HepG2 (cell line): ENCODE results near the gene APOC3. TPM values are rescaled to one million over a fixed set of nuclear protein-coding genes. Genes with fewer than 3 reads are reported as not detected.
A peak's percentile ranks its signal among the peaks of the same experiment; 100 is the strongest.

Experiments used
- BATF2 ChIP-seq: sonication (generic); formaldehyde crosslinking; IDR thresholded peaks from 2 replicates; pipeline ENCODE4 v1.8.0; 2022; ENCODE audit warnings: mild to moderate bottlenecking, missing genetic modification reagents, moderate library complexity
- HNF4G ChIP-seq, 2 experiments: sonication (generic) in 1 of 2; formaldehyde crosslinking in 1 of 2; IDR thresholded peaks; 2 replicates each; pipeline versions ENCODE4 v1.4.0 to v1.6.1; 2011 to 2020; ENCODE audit warnings: borderline replicate concordance in 2 of 2, low read depth in 2 of 2, mild to moderate bottlenecking in 2 of 2, low read length in 1 of 2, missing genetic modification reagents in 1 of 2, moderate library complexity in 1 of 2
- MED1 ChIP-seq: sonication (generic); formaldehyde crosslinking; IDR thresholded peaks from 2 replicates; pipeline ENCODE4 v1.4.0; 2020; ENCODE audit warnings: missing genetic modification reagents
- PITX1 ChIP-seq: sonication (generic); formaldehyde crosslinking; IDR thresholded peaks from 2 replicates; pipeline ENCODE4 v1.5.1; 2020; ENCODE audit warnings: mild to moderate bottlenecking, missing genetic modification reagents
- SOX5 ChIP-seq: IDR thresholded peaks from 2 replicates; pipeline ENCODE4 v1.6.1; 2016; ENCODE audit warnings: borderline replicate concordance
- TEAD3 ChIP-seq: optimal IDR thresholded peaks from 2 replicates; pipeline ENCODE3; 2016; ENCODE audit warnings: borderline replicate concordance
- ZBTB21 ChIP-seq: sonication (generic); formaldehyde crosslinking; IDR thresholded peaks from 2 replicates; pipeline ENCODE4 v1.4.0; 2020; ENCODE audit warnings: missing genetic modification reagents
- ZMYM3 ChIP-seq: sonication (generic); formaldehyde crosslinking; IDR thresholded peaks from 2 replicates; pipeline ENCODE4 v1.5.1; 2020; ENCODE audit warnings: mild to moderate bottlenecking, missing genetic modification reagents
- ZNF501 ChIP-seq: sonication (generic); formaldehyde crosslinking; IDR thresholded peaks from 2 replicates; pipeline ENCODE4 v1.5.1; 2020; ENCODE audit warnings: mild to moderate bottlenecking, moderate library complexity, missing genetic modification reagents
- ZNF605 ChIP-seq: sonication (generic); formaldehyde crosslinking; IDR thresholded peaks from 2 replicates; pipeline ENCODE4 v1.8.0; 2022; ENCODE audit warnings: mild to moderate bottlenecking, missing genetic modification reagents
- ZNF629 ChIP-seq: sonication (generic); formaldehyde crosslinking; conservative IDR thresholded peaks from 2 replicates; pipeline ENCODE4 v1.5.0; 2020; ENCODE audit warnings: missing genetic modification reagents
- ZNF788 ChIP-seq: sonication (generic); formaldehyde crosslinking; IDR thresholded peaks from 2 replicates; pipeline ENCODE4 v1.5.0; 2020; ENCODE audit warnings: mild to moderate bottlenecking, missing genetic modification reagents, borderline replicate concordance
- ZSCAN25 ChIP-seq: sonication (generic); formaldehyde crosslinking; IDR thresholded peaks from 2 replicates; pipeline ENCODE4 v1.8.0; 2022; ENCODE audit warnings: mild to moderate bottlenecking, missing genetic modification reagents
- polyA plus RNA-seq, 8 experiments: library from polyadenylated mRNA; depleted of rRNA in 3 of 8; stranded (reverse) in 7 of 8; unstranded in 1 of 8; fragments of >200 nt; fragmentation: Illumina TruSeq in 4 of 8; extraction: Trizol in 4 of 8; gene quantifications; 2 replicates each; pipeline versions ENCODE4 v1.2.1 to v1.2.3, GENCODE V29; 2011 to 2016; ENCODE audit warnings: low read depth in 4 of 8, missing spikeins in 1 of 8, mixed read lengths in 1 of 8; ENCODE audit not compliant: insufficient read depth in 1 of 8
- total RNA-seq, 5 experiments: library from RNA; depleted of rRNA; stranded (reverse); fragments of >200 nt; fragmentation: Illumina TruSeq; extraction: Trizol; gene quantifications; 2 replicates each; pipeline ENCODE4 v1.2.3, GENCODE V29; 2016; ENCODE audit warnings: low read depth in 1 of 5
- TF ChIP-seq, protein P1 (sequence below): sonication (generic); formaldehyde crosslinking; IDR thresholded peaks from 2 replicates; pipeline ENCODE4 v1.5.0; 2020; ENCODE audit warnings: missing genetic modification reagents
- TF ChIP-seq, protein P2 (sequence below), 2 experiments: sonication (generic) in 1 of 2; formaldehyde crosslinking in 1 of 2; IDR thresholded peaks; 2 replicates each; pipeline versions ENCODE4 v1.4.0 to v1.6.1; 2016 to 2020; ENCODE audit warnings: borderline replicate concordance in 1 of 2, low read depth in 1 of 2, mild to moderate bottlenecking in 1 of 2, missing genetic modification reagents in 1 of 2
- TF ChIP-seq, protein P3 (sequence below): IDR thresholded peaks from 2 replicates; pipeline ENCODE4 v1.6.1; 2016; ENCODE audit warnings: low read depth, control low read depth
- TF ChIP-seq, protein P4 (sequence below): sonication (generic); formaldehyde crosslinking; IDR thresholded peaks from 2 replicates; pipeline ENCODE4 v1.4.0; 2020; ENCODE audit warnings: mild to moderate bottlenecking, missing genetic modification reagents

Gene APOC3
- total and polyA plus RNA-seq, 2 of the 13 experiments (the other 11 are each of a cell fraction or from before 2014, with no cell fraction given) = 314 to 687 TPM

DNA sequence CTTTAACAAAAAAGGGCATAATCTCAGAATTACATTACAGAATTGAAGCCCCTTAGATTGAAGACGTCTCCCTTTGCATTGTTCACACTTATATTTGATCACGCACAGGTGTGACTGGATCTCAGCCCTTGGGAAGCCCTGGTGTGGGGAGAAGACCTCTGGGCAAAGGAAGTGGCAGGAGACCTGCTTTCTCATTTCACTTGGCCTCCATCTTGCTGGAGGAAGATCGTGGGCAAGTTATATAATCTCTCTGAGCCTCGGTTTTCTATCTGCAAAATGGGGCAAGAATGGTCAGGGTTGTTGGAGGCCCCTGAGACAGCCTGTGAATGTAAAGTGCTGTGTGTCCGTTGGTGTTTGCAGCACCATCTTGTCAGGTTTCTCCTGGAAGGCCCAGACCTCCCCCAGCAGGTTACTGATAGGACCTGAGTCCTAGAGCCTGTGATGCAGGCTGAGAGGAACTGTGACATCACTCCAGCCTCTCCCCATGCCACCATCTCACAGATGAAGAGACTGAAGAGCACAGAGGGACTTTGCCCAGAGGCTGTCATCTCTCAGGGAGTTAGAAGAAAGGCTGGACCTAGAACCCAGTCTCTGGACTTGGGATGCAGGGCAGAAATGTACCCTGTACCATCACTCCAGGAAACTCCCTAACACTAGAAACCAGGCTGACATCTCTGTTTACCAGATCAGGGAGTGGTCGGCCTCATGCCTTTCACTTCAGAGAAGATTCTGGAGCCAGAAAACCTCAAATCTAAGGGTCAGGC is 8.8 kb downstream of the APOC3 start (continued):
- TF ChIP-seq, protein P1, sequence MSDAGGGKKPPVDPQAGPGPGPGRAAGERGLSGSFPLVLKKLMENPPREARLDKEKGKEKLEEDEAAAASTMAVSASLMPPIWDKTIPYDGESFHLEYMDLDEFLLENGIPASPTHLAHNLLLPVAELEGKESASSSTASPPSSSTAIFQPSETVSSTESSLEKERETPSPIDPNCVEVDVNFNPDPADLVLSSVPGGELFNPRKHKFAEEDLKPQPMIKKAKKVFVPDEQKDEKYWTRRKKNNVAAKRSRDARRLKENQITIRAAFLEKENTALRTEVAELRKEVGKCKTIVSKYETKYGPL (CRISPR knock-in tag) = peak; percentile 76
- TF ChIP-seq ZMYM3 (CRISPR knock-in tag) (0 out of 2 replicates have a peak, but pooled peaks have one; percentile 7), MED1 (CRISPR knock-in tag) (peak; percentile 54; the same call in 1 of the 2 replicates), ZNF501 (CRISPR knock-in tag) (peak; percentile 32; the same call in 1 of the 2 replicates), ZNF629 (CRISPR knock-in tag) (peak; percentile 89), ZBTB21 (CRISPR knock-in tag) (peak; percentile 59; the same call in 1 of the 2 replicates), ZNF605 (CRISPR knock-in tag) (peak; percentile 39; the same call in 1 of the 2 replicates), SOX5 (CRISPR knock-in tag) (peak; percentile 43), ZNF788 (no peak), TEAD3 (peak; percentile 29), HNF4G (IDR thresholded peaks at IDR 0.05; ENCODE audit: borderline replicate concordance, low read depth, low read length) (peak; percentile 81), HNF4G (CRISPR knock-in tag; IDR thresholded peaks at IDR 0.05; ENCODE audit: borderline replicate concordance, low read depth) (no peak), ZSCAN25 (CRISPR knock-in tag) (0 out of 2 replicates have a peak, but pooled peaks have one; percentile 36), PITX1 (CRISPR knock-in tag) (peak; percentile 16; the same call in 1 of the 2 replicates), BATF2 (CRISPR knock-in tag) (no peak)
- TF ChIP-seq, protein P2, sequence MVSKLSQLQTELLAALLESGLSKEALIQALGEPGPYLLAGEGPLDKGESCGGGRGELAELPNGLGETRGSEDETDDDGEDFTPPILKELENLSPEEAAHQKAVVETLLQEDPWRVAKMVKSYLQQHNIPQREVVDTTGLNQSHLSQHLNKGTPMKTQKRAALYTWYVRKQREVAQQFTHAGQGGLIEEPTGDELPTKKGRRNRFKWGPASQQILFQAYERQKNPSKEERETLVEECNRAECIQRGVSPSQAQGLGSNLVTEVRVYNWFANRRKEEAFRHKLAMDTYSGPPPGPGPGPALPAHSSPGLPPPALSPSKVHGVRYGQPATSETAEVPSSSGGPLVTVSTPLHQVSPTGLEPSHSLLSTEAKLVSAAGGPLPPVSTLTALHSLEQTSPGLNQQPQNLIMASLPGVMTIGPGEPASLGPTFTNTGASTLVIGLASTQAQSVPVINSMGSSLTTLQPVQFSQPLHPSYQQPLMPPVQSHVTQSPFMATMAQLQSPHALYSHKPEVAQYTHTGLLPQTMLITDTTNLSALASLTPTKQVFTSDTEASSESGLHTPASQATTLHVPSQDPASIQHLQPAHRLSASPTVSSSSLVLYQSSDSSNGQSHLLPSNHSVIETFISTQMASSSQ (IDR thresholded peaks at IDR 0.05; ENCODE audit: low read depth) = no peak
- TF ChIP-seq, protein P2 (CRISPR knock-in tag; IDR thresholded peaks at IDR 0.05; ENCODE audit: borderline replicate concordance) = no peak
- TF ChIP-seq, protein P3, sequence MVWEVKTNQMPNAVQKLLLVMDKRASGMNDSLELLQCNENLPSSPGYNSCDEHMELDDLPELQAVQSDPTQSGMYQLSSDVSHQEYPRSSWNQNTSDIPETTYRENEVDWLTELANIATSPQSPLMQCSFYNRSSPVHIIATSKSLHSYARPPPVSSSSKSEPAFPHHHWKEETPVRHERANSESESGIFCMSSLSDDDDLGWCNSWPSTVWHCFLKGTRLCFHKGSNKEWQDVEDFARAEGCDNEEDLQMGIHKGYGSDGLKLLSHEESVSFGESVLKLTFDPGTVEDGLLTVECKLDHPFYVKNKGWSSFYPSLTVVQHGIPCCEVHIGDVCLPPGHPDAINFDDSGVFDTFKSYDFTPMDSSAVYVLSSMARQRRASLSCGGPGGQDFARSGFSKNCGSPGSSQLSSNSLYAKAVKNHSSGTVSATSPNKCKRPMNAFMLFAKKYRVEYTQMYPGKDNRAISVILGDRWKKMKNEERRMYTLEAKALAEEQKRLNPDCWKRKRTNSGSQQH (CRISPR knock-in tag) = peak; percentile 70; the same call in 1 of the 2 replicates
- TF ChIP-seq, protein P4, sequence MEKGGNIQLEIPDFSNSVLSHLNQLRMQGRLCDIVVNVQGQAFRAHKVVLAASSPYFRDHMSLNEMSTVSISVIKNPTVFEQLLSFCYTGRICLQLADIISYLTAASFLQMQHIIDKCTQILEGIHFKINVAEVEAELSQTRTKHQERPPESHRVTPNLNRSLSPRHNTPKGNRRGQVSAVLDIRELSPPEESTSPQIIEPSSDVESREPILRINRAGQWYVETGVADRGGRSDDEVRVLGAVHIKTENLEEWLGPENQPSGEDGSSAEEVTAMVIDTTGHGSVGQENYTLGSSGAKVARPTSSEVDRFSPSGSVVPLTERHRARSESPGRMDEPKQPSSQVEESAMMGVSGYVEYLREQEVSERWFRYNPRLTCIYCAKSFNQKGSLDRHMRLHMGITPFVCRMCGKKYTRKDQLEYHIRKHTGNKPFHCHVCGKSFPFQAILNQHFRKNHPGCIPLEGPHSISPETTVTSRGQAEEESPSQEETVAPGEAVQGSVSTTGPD (CRISPR knock-in tag) = no peak
